Body of pancreas (tissue), 4 donors: ENCODE results near the gene AKAP13.

Source experiments
- POLR2A ChIP-seq, 3 donors: fragments of 450-650 bp; IDR thresholded peaks; one replicate each; pipeline ENCODE4 v1.6.1; 2016; ENCODE audit warnings: antibody characterized with exemption in 3 of 3, mild to moderate bottlenecking in 2 of 3
- TF ChIP-seq, protein P1 (sequence below), 7 experiments: fragments of 450-650 bp in 4 of 7; fragments of 200-600 bp in 3 of 7; sonication (generic) in 3 of 7; IDR thresholded peaks; one replicate each; pipeline ENCODE4 v1.5.1; 2016 to 2019; ENCODE audit warnings: antibody characterized with exemption in 7 of 7

DNA sequence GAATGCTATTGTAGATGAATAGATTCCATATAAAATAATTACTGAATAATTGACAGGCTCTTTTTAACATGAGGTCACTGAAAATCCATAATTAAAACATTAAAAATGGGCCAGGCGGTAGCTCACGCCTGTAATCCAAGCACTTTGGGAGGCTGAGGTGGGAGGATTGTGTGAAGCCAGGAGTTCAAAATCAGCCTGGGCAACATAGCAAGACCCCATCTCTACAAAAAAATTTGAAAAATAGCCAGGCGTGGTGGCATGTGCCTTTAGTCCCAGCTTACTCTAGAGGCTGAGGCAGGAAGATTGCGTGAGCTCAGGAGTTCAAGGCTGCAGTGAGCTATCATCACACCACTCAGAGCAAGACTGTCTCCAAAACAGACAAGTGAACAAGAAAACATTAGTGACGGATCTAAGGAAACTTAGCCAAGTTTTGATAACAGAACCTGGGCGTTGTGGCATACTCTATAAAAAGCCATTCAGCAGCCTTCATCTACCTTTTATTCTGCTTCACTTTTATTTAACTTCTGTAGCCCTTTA, 303.8 kb downstream of the AKAP13 start:
- TF ChIP-seq POLR2A (IDR thresholded peaks at IDR 0.05), result no peak
- TF ChIP-seq, protein P1, sequence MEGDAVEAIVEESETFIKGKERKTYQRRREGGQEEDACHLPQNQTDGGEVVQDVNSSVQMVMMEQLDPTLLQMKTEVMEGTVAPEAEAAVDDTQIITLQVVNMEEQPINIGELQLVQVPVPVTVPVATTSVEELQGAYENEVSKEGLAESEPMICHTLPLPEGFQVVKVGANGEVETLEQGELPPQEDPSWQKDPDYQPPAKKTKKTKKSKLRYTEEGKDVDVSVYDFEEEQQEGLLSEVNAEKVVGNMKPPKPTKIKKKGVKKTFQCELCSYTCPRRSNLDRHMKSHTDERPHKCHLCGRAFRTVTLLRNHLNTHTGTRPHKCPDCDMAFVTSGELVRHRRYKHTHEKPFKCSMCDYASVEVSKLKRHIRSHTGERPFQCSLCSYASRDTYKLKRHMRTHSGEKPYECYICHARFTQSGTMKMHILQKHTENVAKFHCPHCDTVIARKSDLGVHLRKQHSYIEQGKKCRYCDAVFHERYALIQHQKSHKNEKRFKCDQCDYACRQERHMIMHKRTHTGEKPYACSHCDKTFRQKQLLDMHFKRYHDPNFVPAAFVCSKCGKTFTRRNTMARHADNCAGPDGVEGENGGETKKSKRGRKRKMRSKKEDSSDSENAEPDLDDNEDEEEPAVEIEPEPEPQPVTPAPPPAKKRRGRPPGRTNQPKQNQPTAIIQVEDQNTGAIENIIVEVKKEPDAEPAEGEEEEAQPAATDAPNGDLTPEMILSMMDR (IDR thresholded peaks at IDR 0.05), result no peak
